K562 (cell line): ENCODE measurements around the gene CHPF. TPM values are rescaled to one million over a fixed set of nuclear protein-coding genes. Genes with fewer than 3 reads are reported as not detected.
A peak's percentile ranks its signal among the peaks of the same experiment; 100 is the strongest.

Experiments used
- ATAC-seq: fragments of 200-7000 bp; cut with Tn5 transposase; 3 replicates; pipeline ENCODE4 v1.9.1; 2020; ENCODE audit warnings: moderate library complexity
- BruUV-seq: library from RNA; stranded (reverse); fragments of 400-500 nt; replicated peaks from 2 replicates; lab custom pipeline; 2021; lab: Mats Ljungman, UMichigan
- CTCF ChIA-PET: fragments of 300-600 bp; formaldehyde crosslinking; extraction: SDS; loops from one replicate; lab custom pipeline; 2021; ENCODE audit warnings: low intra/inter-chr PET ratio; lab: Yijun Ruan, JAX
- POLR2A ChIA-PET: fragments of 300-600, 350-650 bp; sonication (Branson Sonifier 250); formaldehyde crosslinking; extraction: SDS; loops from one replicate; lab custom pipeline; 2021; ENCODE audit warnings: antibody characterized with exemption, inconsistent platforms; lab: Yijun Ruan, JAX
- DNase-seq, 4 experiments: peaks; one replicate each; pipeline versions ENCODE4 v3.0.0 to v3.0.0-alpha.2; 2011 to 2018; ENCODE audit warnings: low spot score in 3 of 4, mixed read lengths in 3 of 4; ENCODE audit errors: extremely low read depth in 1 of 4
- FAIRE-seq: peaks from 2 replicates; lab custom pipeline; 2011; peaks lifted over from hg19 to GRCh38; lab: Jason Lieb, UNC
- H2AFZ ChIP-seq: 2 replicates; pipeline ENCODE4 v1.6.0; 2011; ENCODE audit warnings: low read depth, low read length, control low read depth, inconsistent platforms
- H3K27ac ChIP-seq: fragments of 200-600 bp; 3 replicates; pipeline ENCODE4 v1.8.0; 2011; ENCODE audit warnings: low read depth, mild to moderate bottlenecking, control low read depth, inconsistent platforms, low read length, moderate library complexity, mixed read lengths; ENCODE audit errors: extremely low read depth
- H3K27me3 ChIP-seq, 2 experiments: fragments of 300-600 bp in 1 of 2; 2 replicates in 1 of 2; 3 replicates in 1 of 2; pipeline versions ENCODE4 v1.6.0 to v1.8.0; 2011; ENCODE audit warnings: inconsistent platforms in 2 of 2, low read length in 2 of 2, mild to moderate bottlenecking in 1 of 2, mixed read lengths in 1 of 2, moderate library complexity in 1 of 2; ENCODE audit not compliant: control insufficient read depth in 2 of 2, insufficient read depth in 2 of 2
- H3K36me3 ChIP-seq: fragments of 300-600 bp; 3 replicates; pipeline ENCODE4 v1.8.0; 2011; ENCODE audit warnings: mild to moderate bottlenecking, low read length, inconsistent platforms; ENCODE audit not compliant: control insufficient read depth, insufficient read depth
- H3K4me1 ChIP-seq, 2 experiments: fragments of 200-600 bp in 1 of 2; replicated peaks in 1 of 2; 2 replicates in 1 of 2; 3 replicates in 1 of 2; pipeline versions ENCODE4 v1.5.1 to v1.8.0; 2011; ENCODE audit warnings: inconsistent platforms in 2 of 2, low read length in 2 of 2, mild to moderate bottlenecking in 1 of 2, mixed read lengths in 1 of 2, moderate library complexity in 1 of 2; ENCODE audit not compliant: control insufficient read depth in 2 of 2, insufficient read depth in 2 of 2
- H3K4me2 ChIP-seq: 2 replicates; pipeline ENCODE4 v1.6.1; 2011; ENCODE audit warnings: low read length, control low read depth, inconsistent platforms, mixed read lengths; ENCODE audit not compliant: insufficient read depth
- H3K4me3 ChIP-seq: fragments of 200-600 bp; sonication (generic), shearing (Covaris generic); 2 replicates; pipeline ENCODE4 v1.5.1; 2016; ENCODE audit warnings: control low read depth, inconsistent platforms
- H3K79me2 ChIP-seq: fragments of 200-600 bp; 3 replicates; pipeline ENCODE4 v1.8.0; 2011; ENCODE audit warnings: low read length, inconsistent platforms; ENCODE audit not compliant: control insufficient read depth, insufficient read depth
- H3K9ac ChIP-seq, 2 experiments: 2 replicates each; pipeline versions ENCODE4 v1.6.0 to v1.6.1; 2011; ENCODE audit warnings: low read depth in 2 of 2, low read length in 2 of 2, control low read depth in 1 of 2, inconsistent platforms in 1 of 2, mild to moderate bottlenecking in 1 of 2, mixed read lengths in 1 of 2; ENCODE audit not compliant: insufficient read depth in 1 of 2
- H3K9me1 ChIP-seq: one replicate; pipeline ENCODE4 v1.6.0; 2011; ENCODE audit warnings: inconsistent platforms, mild to moderate bottlenecking, low read length, moderate library complexity; ENCODE audit not compliant: control insufficient read depth, insufficient read depth
- H3K9me3 ChIP-seq: replicated peaks from 2 replicates; pipeline ENCODE4 v1.5.1; 2011; ENCODE audit warnings: low read depth, low read length, inconsistent platforms; ENCODE audit not compliant: control insufficient read depth, insufficient read depth
- H4K20me1 ChIP-seq: replicated peaks from 2 replicates; pipeline ENCODE4 v1.6.1; 2011; ENCODE audit warnings: low read length, inconsistent platforms, mixed read lengths; ENCODE audit not compliant: control insufficient read depth, insufficient read depth
- EGR1 ChIP-seq: fragments of 450-650 bp; conservative IDR thresholded peaks from 2 replicates; pipeline ENCODE4 v1.6.1; 2017; ENCODE audit warnings: mild to moderate bottlenecking
- RUNX1 ChIP-seq: sonication (generic); IDR thresholded peaks from 2 replicates; pipeline ENCODE4 v1.6.1; 2016; ENCODE audit warnings: antibody characterized with exemption, low read depth
- SMAD4 ChIP-seq: fragments of 250-450 bp; sonication (Bioruptor Pico); conservative IDR thresholded peaks from 2 replicates; pipeline ENCODE4 v1.8.0; 2021; ENCODE audit warnings: inconsistent platforms, mild to moderate bottlenecking, moderate library complexity
- TRIM28 ChIP-seq: fragments of 450-650 bp; IDR thresholded peaks from 2 replicates; pipeline ENCODE4 v1.6.1; 2017
- ZBTB7A ChIP-seq: IDR thresholded peaks from 2 replicates; pipeline ENCODE4 v1.6.1; 2011; ENCODE audit warnings: low read depth, mild to moderate bottlenecking, low read length, moderate library complexity, borderline replicate concordance; ENCODE audit not compliant: control insufficient read depth
- ZC3H8 ChIP-seq: fragments of 450-650 bp; IDR thresholded peaks from 2 replicates; pipeline ENCODE4 v1.6.1; 2017
- ZNF311 ChIP-seq: fragments of 250-450 bp; sonication (Bioruptor Pico); IDR thresholded peaks from 2 replicates; pipeline ENCODE4 v1.4.0; 2020; ENCODE audit warnings: mild to moderate bottlenecking, moderate library complexity
- ZNF707 ChIP-seq: fragments of 250-450 bp; sonication (Bioruptor Pico); conservative IDR thresholded peaks from 2 replicates; pipeline ENCODE4 v1.8.0; 2022; ENCODE audit warnings: inconsistent platforms, mild to moderate bottlenecking, moderate library complexity
- ZNF780A ChIP-seq: fragments of 250-450 bp; sonication (Bioruptor Pico); IDR thresholded peaks from 2 replicates; pipeline ENCODE4 v1.5.0; 2021; ENCODE audit warnings: mild to moderate bottlenecking
- WGBS: fragments of 100-300 bp; shearing (Covaris generic); methylation state at CpG from one replicate; pipeline ENCODE4 v1.1.6; 2016; ENCODE audit warnings: low coverage, mixed read lengths; ENCODE audit not compliant: insufficient coverage; ENCODE audit errors: missing lambda C conversion rate; 5-methylcytosine and 5-hydroxymethylcytosine counted together
- in situ Hi-C: fragments of 300-500 bp; cut with MboI; formaldehyde crosslinking; loops from 4 replicates; pipeline ENCODE4 v1.15.0; 2018; ENCODE audit warnings: inconsistent platforms, mixed read lengths
- intact Hi-C: fragments of 100-400 bp; cut with micrococcal nuclease; formaldehyde crosslinking; loops from 2 replicates; pipeline ENCODE4 v1.14.2; 2022
- polyA plus RNA-seq, 8 experiments: library from polyadenylated mRNA; depleted of rRNA in 4 of 8; stranded (reverse) in 5 of 8; unstranded in 3 of 8; fragments of >200 nt; fragmentation: Nextera tagmentation in 2 of 8; fragmentation: Illumina TruSeq in 1 of 8; extraction: Ambion mirVana in 2 of 8; extraction: Trizol in 1 of 8; gene quantifications; 2 replicates each; pipeline versions ENCODE4 v1.2.1 to v1.2.3, GENCODE V29; 2011 to 2014; ENCODE audit warnings: inconsistent platforms in 1 of 8, missing spikeins in 1 of 8
- total RNA-seq, 7 experiments: library from RNA; depleted of rRNA in 6 of 7; stranded (reverse); fragments of >200 nt in 6 of 7; fragmentation: Illumina TruSeq in 2 of 7; extraction: Trizol in 2 of 7; gene quantifications; 2 replicates each; pipeline versions ENCODE4 v1.2.1 to v1.2.3, GENCODE V29; 2011 to 2021; ENCODE audit warnings: low replicate concordance in 1 of 7
- TF ChIP-seq, protein P1 (sequence below), 2 experiments: fragments of 150-350 bp in 1 of 2; IDR thresholded peaks; 2 replicates each; pipeline ENCODE4 v1.6.1; 2012 to 2016; ENCODE audit warnings: low read depth in 2 of 2, low read length in 2 of 2, mild to moderate bottlenecking in 1 of 2, moderate library complexity in 1 of 2
- TF ChIP-seq, protein P2 (sequence below): fragments of 450-650 bp; formaldehyde crosslinking; IDR thresholded peaks from 2 replicates; pipeline ENCODE4 v1.4.0; 2022; ENCODE audit warnings: mild to moderate bottlenecking, moderate library complexity

CHPF gene
- total and polyA plus RNA-seq, 9 of the 15 experiments (the other 6 are each of a cell fraction or from before 2014, with no cell fraction given): 0.15 to 57.2 (median 7.9) TPM

DNA sequence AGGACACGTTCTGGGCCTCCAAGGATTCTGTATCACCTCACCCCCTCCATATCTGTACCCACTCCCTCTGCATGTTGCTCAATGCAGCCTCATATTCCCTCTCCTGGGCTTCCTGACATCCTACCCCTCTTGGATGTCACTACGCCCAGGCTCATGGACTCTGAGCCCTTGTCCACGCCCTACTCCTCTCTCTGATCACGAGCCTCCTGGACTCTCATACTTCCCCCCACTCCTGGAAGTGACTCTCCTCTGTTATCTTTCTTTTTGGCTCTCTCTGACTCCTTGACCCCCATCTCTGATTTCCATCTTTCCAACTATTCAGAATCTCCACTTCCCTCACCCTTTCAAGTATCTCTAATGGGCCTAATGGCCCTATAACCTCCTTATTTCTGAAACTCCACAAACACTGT is 2.3 kb upstream of the CHPF start:
- peaks cover 6% of the 10 kb centered on the region; the same call in 2 of the 3 replicates for H3K36me3 ChIP-seq
- WGBS: 10% methylated on average over 3 of the region's 4 CpGs
- H3K4me3 ChIP-seq: no peak overlapping the region
- H3K9me3 ChIP-seq: no peaks in the 10 kb centered on the region
- BruUV-seq: no TSS peak
- TF ChIP-seq EGR1 (no peak), ZNF707 (CRISPR knock-in tag) (peak; percentile 72)
- TF ChIP-seq, all 486 proteins: peak for 1
- in situ Hi-C loops: loop anchor here (10.0 kb wide), 1 partner anchor 149 kb away; no protein-coding TSS in a partner anchor
- no peak for ATAC-seq
- Histone ChIP-seq H3K79me2 (peaks cover 16% of the 10 kb centered on the region), H4K20me1 (peaks cover 5% of the 10 kb centered on the region; the same call in 1 of the 2 replicates), H3K27me3 (no peaks in the 10 kb centered on the region), H3K27ac (no peak overlapping the region), H3K9me1 (no peaks in the 10 kb centered on the region), H3K4me1 (peaks cover 0 to 40% of the 10 kb centered on the region in 2 experiments; a peak in 3 of 5 replicates), H3K4me2 (no peak overlapping the region), H3K9ac (no peak overlapping the region), H2AFZ (no peak overlapping the region)
- intact Hi-C loops: loop anchor here (2.0 kb wide), 1 partner anchor 25 kb away; the partner anchor contains the start of gene OBSL1
- CTCF ChIA-PET: no interaction called here
- POLR2A ChIA-PET: no interaction called here
- no peak for FAIRE-seq
- no peak for DNase-seq

DNA sequence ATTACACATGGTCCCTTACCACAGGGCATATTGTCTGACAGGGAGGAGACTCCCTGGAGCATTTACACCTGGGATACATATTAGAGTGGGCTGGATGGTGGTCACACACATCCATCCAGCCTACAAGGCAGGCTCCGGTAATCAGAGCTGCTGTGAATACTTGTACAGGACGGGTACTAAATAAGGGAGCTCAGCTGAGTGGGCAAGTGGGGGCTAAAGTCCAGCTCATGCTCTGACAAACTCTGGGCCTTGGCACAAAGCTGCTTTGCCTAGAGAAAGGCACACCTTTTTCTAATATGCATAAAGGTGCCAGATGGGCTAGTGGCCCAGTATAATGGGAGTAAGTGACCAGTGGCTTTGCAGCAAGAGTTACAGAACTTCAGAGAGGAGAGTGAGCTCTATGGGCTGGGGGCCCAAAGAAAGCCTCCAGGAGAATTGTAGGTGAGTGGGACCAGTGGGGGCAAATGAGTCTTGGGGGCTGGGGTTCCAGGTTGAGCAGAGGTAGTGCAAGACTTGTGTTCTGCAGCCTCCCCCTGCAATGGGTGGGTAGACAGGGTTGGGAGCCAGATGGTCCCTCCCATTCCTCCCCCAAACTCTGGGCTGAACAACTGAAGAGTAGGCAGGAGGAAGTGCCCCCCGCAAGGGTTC is 1.8 kb upstream of the CHPF start:
- no TSS peak for BruUV-seq
- Histone ChIP-seq H3K9ac (no peak overlapping the region), H3K4me2 (no peak overlapping the region), H3K4me3 (no peak overlapping the region), H2AFZ (no peak overlapping the region), H4K20me1 (peaks cover 9% of the 10 kb centered on the region; the same call in 1 of the 2 replicates), H3K36me3 (peaks cover 11% of the 10 kb centered on the region; the same call in 2 of the 3 replicates), H3K79me2 (peaks cover 17% of the 10 kb centered on the region), H3K27ac (no peak overlapping the region), H3K9me3 (no peaks in the 10 kb centered on the region), H3K4me1 (peaks cover 0 to 40% of the 10 kb centered on the region in 2 experiments; a peak in 3 of 5 replicates), H3K27me3 (no peaks in the 10 kb centered on the region), H3K9me1 (no peaks in the 10 kb centered on the region)
- POLR2A ChIA-PET: interaction anchor here (0.9 kb wide), 1 partner anchor 142 kb away, joined by 4 read pairs; no protein-coding TSS in a partner anchor
- no peak for FAIRE-seq
- no peak for DNase-seq
- CTCF ChIA-PET: no interaction called here
- 61% methylated on average over 3 of the region's 3 CpGs for WGBS
- intact Hi-C loops (loop anchor here (2.0 kb wide), 1 partner anchor 25 kb away; the partner anchor contains the start of gene OBSL1), in situ Hi-C loops (loop anchor here (10.0 kb wide), 1 partner anchor 149 kb away; no protein-coding TSS in a partner anchor)
- no peak for ATAC-seq
- TF ChIP-seq ZNF311 (CRISPR knock-in tag): no peak
- TF ChIP-seq SMAD4 (CRISPR knock-in tag): no peak
- no peak for TF ChIP-seq ZNF780A (CRISPR knock-in tag)
- TF ChIP-seq ZBTB7A: no peak
- TF ChIP-seq RUNX1: no peak
- TF ChIP-seq, protein P1, sequence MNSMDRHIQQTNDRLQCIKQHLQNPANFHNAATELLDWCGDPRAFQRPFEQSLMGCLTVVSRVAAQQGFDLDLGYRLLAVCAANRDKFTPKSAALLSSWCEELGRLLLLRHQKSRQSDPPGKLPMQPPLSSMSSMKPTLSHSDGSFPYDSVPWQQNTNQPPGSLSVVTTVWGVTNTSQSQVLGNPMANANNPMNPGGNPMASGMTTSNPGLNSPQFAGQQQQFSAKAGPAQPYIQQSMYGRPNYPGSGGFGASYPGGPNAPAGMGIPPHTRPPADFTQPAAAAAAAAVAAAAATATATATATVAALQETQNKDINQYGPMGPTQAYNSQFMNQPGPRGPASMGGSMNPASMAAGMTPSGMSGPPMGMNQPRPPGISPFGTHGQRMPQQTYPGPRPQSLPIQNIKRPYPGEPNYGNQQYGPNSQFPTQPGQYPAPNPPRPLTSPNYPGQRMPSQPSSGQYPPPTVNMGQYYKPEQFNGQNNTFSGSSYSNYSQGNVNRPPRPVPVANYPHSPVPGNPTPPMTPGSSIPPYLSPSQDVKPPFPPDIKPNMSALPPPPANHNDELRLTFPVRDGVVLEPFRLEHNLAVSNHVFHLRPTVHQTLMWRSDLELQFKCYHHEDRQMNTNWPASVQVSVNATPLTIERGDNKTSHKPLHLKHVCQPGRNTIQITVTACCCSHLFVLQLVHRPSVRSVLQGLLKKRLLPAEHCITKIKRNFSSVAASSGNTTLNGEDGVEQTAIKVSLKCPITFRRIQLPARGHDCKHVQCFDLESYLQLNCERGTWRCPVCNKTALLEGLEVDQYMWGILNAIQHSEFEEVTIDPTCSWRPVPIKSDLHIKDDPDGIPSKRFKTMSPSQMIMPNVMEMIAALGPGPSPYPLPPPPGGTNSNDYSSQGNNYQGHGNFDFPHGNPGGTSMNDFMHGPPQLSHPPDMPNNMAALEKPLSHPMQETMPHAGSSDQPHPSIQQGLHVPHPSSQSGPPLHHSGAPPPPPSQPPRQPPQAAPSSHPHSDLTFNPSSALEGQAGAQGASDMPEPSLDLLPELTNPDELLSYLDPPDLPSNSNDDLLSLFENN (IDR thresholded peaks at IDR 0.05; ENCODE audit: low read depth in 2 of 2, low read length in 2 of 2): no peak
- TF ChIP-seq, protein P2, sequence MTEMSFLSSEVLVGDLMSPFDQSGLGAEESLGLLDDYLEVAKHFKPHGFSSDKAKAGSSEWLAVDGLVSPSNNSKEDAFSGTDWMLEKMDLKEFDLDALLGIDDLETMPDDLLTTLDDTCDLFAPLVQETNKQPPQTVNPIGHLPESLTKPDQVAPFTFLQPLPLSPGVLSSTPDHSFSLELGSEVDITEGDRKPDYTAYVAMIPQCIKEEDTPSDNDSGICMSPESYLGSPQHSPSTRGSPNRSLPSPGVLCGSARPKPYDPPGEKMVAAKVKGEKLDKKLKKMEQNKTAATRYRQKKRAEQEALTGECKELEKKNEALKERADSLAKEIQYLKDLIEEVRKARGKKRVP (CRISPR knock-in tag): no peak
- no peak for TF ChIP-seq TRIM28
- no peak for TF ChIP-seq ZC3H8
